Transverse colon (tissue), 4 donors: Measurements from ENCODE around the gene ENOX1.

Experiments
- EP300 ChIP-seq: sonication (generic); formaldehyde crosslinking; IDR thresholded peaks from one replicate; pipeline ENCODE4 v1.6.1; 2017; ENCODE audit warnings: antibody characterized with exemption, low read depth
- POLR2A ChIP-seq: fragments of 450-650 bp; IDR thresholded peaks from one replicate; pipeline ENCODE4 v1.6.1; 2016; ENCODE audit warnings: antibody characterized with exemption, mild to moderate bottlenecking, moderate library complexity
- POLR2AphosphoS5 ChIP-seq, 3 donors: sonication (generic); formaldehyde crosslinking; IDR thresholded peaks; one replicate each; pipeline ENCODE4 v1.6.1; 2016; ENCODE audit warnings: antibody characterized with exemption in 3 of 3
- TF ChIP-seq, protein P1 (sequence below), 5 experiments: fragments of 200-600 bp in 3 of 5; fragments of 450-650 bp in 2 of 5; sonication (generic) in 3 of 5; IDR thresholded peaks; 1 replicate in 2 of 5; 2 replicates in 3 of 5; pipeline ENCODE4 v1.5.1; 2016 to 2017; ENCODE audit warnings: antibody characterized with exemption in 5 of 5, inconsistent platforms in 3 of 5, mild to moderate bottlenecking in 2 of 5, moderate library complexity in 1 of 5

DNA sequence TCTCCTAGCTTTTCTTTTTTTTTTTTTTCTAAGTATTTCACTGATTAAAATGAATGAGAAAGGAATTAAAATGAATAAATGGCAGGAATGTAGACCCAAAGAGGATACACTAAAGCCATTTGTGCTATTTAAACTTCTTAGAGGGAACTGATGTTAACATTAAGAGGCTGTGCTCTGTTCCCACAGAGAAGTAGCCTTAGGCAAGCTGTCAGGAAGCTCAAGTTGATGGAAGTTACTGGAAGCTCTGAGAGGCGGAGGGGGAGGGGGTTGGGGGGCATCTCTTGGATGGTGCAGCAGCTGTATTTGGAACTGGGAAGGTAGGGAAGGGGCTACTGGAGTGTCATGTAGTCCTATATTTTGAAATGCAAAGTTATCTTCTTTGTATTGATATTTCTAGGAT lies 595.2 kb downstream of the ENOX1 start:
- TF ChIP-seq, protein P1, sequence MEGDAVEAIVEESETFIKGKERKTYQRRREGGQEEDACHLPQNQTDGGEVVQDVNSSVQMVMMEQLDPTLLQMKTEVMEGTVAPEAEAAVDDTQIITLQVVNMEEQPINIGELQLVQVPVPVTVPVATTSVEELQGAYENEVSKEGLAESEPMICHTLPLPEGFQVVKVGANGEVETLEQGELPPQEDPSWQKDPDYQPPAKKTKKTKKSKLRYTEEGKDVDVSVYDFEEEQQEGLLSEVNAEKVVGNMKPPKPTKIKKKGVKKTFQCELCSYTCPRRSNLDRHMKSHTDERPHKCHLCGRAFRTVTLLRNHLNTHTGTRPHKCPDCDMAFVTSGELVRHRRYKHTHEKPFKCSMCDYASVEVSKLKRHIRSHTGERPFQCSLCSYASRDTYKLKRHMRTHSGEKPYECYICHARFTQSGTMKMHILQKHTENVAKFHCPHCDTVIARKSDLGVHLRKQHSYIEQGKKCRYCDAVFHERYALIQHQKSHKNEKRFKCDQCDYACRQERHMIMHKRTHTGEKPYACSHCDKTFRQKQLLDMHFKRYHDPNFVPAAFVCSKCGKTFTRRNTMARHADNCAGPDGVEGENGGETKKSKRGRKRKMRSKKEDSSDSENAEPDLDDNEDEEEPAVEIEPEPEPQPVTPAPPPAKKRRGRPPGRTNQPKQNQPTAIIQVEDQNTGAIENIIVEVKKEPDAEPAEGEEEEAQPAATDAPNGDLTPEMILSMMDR (IDR thresholded peaks at IDR 0.05): no peak
- TF ChIP-seq EP300: no peak
- TF ChIP-seq POLR2A: no peak
- TF ChIP-seq POLR2AphosphoS5 (IDR thresholded peaks at IDR 0.05): no peak
